Endothelial cell of umbilical vein (primary cell): Measurements from ENCODE around the gene MCEMP1. TPM values are rescaled to one million over a fixed set of nuclear protein-coding genes. Genes with fewer than 3 reads are reported as not detected.

ENCODE experiments used
- BruUV-seq: library from RNA; stranded (reverse); fragments of 400-500 nt; replicated peaks from 2 replicates; lab custom pipeline; 2021; lab: Mats Ljungman, UMichigan
- CTCF ChIA-PET: fragments of 300-600, 350-600 bp; sonication (Branson Sonifier 250); formaldehyde crosslinking; loops from one replicate; lab custom pipeline; 2021; ENCODE audit warnings: antibody characterized with exemption, inconsistent platforms; lab: Charles Lee
- POLR2A ChIA-PET: fragments of 300-600, 350-600 bp; sonication (Branson Sonifier 250); formaldehyde crosslinking; loops from one replicate; lab custom pipeline; 2021; ENCODE audit warnings: antibody characterized with exemption, inconsistent platforms; lab: Charles Lee
- DNase-seq: peaks from one replicate; pipeline ENCODE4 v3.0.0-alpha.2; 2011; ENCODE audit warnings: low read depth, low spot score
- FAIRE-seq: peaks from 2 replicates; lab custom pipeline; 2011; peaks lifted over from hg19 to GRCh38; lab: Jason Lieb, UNC
- H2AFZ ChIP-seq: 2 replicates; pipeline ENCODE4 v1.6.0; 2012; ENCODE audit warnings: low read depth, low read length, control low read depth, inconsistent platforms
- H3K27ac ChIP-seq: 2 replicates; pipeline ENCODE4 v1.5.1; 2011; ENCODE audit warnings: low read depth, mild to moderate bottlenecking, control low read depth, low read length, moderate library complexity; ENCODE audit not compliant: insufficient read depth
- H3K27me3 ChIP-seq, 2 experiments: 2 replicates each; pipeline versions ENCODE4 v1.6.0 to v1.6.1; 2011; ENCODE audit warnings: low read length in 2 of 2, mixed read lengths in 1 of 2; ENCODE audit not compliant: control insufficient read depth in 2 of 2, insufficient read depth in 2 of 2
- H3K36me3 ChIP-seq, 2 experiments: 2 replicates in 1 of 2; 3 replicates in 1 of 2; pipeline ENCODE4 v1.5.1; 2011; ENCODE audit warnings: low read length in 2 of 2, mild to moderate bottlenecking in 1 of 2, moderate library complexity in 1 of 2; ENCODE audit not compliant: control insufficient read depth in 2 of 2, insufficient read depth in 2 of 2; ENCODE audit errors: extremely low read depth in 1 of 2
- H3K4me1 ChIP-seq: 3 replicates; pipeline ENCODE4 v1.5.1; 2011; ENCODE audit warnings: mild to moderate bottlenecking, low read length; ENCODE audit not compliant: control insufficient read depth, insufficient read depth; ENCODE audit errors: extremely low read depth
- H3K4me2 ChIP-seq: 2 replicates; pipeline ENCODE4 v1.6.1; 2011; ENCODE audit warnings: low read length, control low read depth, mixed read lengths; ENCODE audit not compliant: insufficient read depth
- H3K4me3 ChIP-seq, 3 experiments: fragments of 200-600 bp in 1 of 3; sonication (generic), shearing (Covaris generic) in 1 of 3; replicated peaks in 1 of 3; 2 replicates each; pipeline ENCODE4 v1.5.1; 2011 to 2016; ENCODE audit warnings: control low read depth in 3 of 3, low read length in 3 of 3, mild to moderate bottlenecking in 2 of 3, inconsistent platforms in 1 of 3, low read depth in 1 of 3, moderate library complexity in 1 of 3; ENCODE audit not compliant: insufficient read depth in 1 of 3
- H3K79me2 ChIP-seq: 2 replicates; pipeline ENCODE4 v1.6.0; 2012; ENCODE audit warnings: low read length, inconsistent platforms; ENCODE audit not compliant: control insufficient read depth, insufficient read depth
- H3K9ac ChIP-seq: replicated peaks from 2 replicates; pipeline ENCODE3; 2011; ENCODE audit warnings: low read length, control low read depth; ENCODE audit not compliant: insufficient read depth; ENCODE audit errors: extremely low read depth
- H3K9me1 ChIP-seq: replicated peaks from 3 replicates; pipeline ENCODE4 v1.6.0; 2011; ENCODE audit warnings: mild to moderate bottlenecking, low read length; ENCODE audit not compliant: control insufficient read depth, insufficient read depth; ENCODE audit errors: extremely low read depth
- H3K9me3 ChIP-seq: replicated peaks from 2 replicates; pipeline ENCODE4 v1.5.1; 2012; ENCODE audit warnings: low read length, inconsistent platforms; ENCODE audit not compliant: control insufficient read depth, insufficient read depth
- H4K20me1 ChIP-seq: replicated peaks from 2 replicates; pipeline ENCODE3; 2011; ENCODE audit warnings: mild to moderate bottlenecking, low read length; ENCODE audit not compliant: control insufficient read depth, insufficient read depth; ENCODE audit errors: extremely low read depth
- EZH2 ChIP-seq: IDR thresholded peaks from 2 replicates; pipeline ENCODE4 v1.6.1; 2012; ENCODE audit warnings: borderline replicate concordance, low read depth, mild to moderate bottlenecking, moderate library complexity, low read length, inconsistent platforms; ENCODE audit not compliant: severe bottlenecking
- FOS ChIP-seq: IDR thresholded peaks from 2 replicates; pipeline ENCODE4 v1.6.1; 2011; ENCODE audit warnings: mild to moderate bottlenecking, low read length, moderate library complexity, borderline replicate concordance; ENCODE audit not compliant: insufficient read depth
- MAX ChIP-seq: IDR thresholded peaks from 2 replicates; pipeline ENCODE4 v1.6.1; 2011; ENCODE audit not compliant: insufficient read depth, insufficient read length
- POLR2AphosphoS5 ChIP-seq: IDR thresholded peaks from 2 replicates; pipeline ENCODE4 v1.6.1; 2012; ENCODE audit warnings: low read depth, mild to moderate bottlenecking, control low read depth, low read length, moderate library complexity; ENCODE audit not compliant: insufficient read depth
- dilution Hi-C: fragments of 300-500 bp; cut with MboI; formaldehyde crosslinking; loops from one replicate; pipeline ENCODE4 v1.15.0; 2019; ENCODE audit warnings: low sequenced_read_pairs; ENCODE audit not compliant: extremely low pct_ligation_motif_present
- intact Hi-C: fragments of 100-400 bp; cut with micrococcal nuclease; formaldehyde crosslinking; loops from one replicate; pipeline ENCODE4 v1.10.0; 2022
- polyA plus RNA-seq, 4 experiments: library from polyadenylated mRNA; depleted of rRNA in 3 of 4; stranded (reverse) in 3 of 4; unstranded in 1 of 4; fragments of >200 nt; gene quantifications; 2 replicates each; pipeline versions ENCODE4 v1.2.1 to v1.2.3, GENCODE V29; 2011 to 2012; ENCODE audit warnings: missing spikeins in 1 of 4
- total RNA-seq: library from RNA; stranded (reverse); gene quantifications from 2 replicates; pipeline ENCODE4 v1.2.3, GENCODE V29; 2021

MCEMP1 gene
- total and polyA plus RNA-seq, 2 donors (not counting 3 experiments of a cell fraction or from before 2014, with no cell fraction given) = not detected

DNA sequence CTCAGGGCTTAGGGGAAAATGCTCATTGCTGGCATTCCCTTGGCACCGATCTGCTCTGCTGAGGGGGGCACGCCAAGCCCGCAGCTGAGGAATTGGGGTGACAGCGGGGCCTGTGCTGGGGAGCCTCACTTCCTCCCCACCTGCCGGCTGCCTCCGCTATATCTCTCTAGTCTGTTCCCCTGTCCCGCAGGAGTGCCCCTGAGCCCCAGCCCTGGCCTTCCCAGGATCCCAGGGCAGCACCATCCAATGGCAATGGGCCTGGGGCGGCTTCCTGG lies 30.5 kb upstream of the MCEMP1 start:
- CTCF ChIA-PET = no interaction called here
- Histone ChIP-seq H4K20me1 (no peaks in the 10 kb centered on the region), H3K36me3 (no peaks in the 10 kb centered on the region), H3K9ac (no peak overlapping the region), H3K4me3 (no peak overlapping the region), H3K79me2 (no peaks in the 10 kb centered on the region), H3K9me3 (no peaks in the 10 kb centered on the region), H3K4me2 (no peak overlapping the region), H3K27ac (no peak overlapping the region), H3K9me1 (no peaks in the 10 kb centered on the region), H3K4me1 (no peaks in the 10 kb centered on the region), H2AFZ (no peak overlapping the region), H3K27me3 (peaks cover 0 to 2% of the 10 kb centered on the region in 2 experiments)
- intact Hi-C loops = no loop called here
- dilution Hi-C loops = no loop called here
- no TSS peak for BruUV-seq
- POLR2A ChIA-PET = no interaction called here
- TF ChIP-seq EZH2 = no peak
- TF ChIP-seq MAX = no peak
- no peak for TF ChIP-seq POLR2AphosphoS5
- no peak for FAIRE-seq
- DNase-seq = no peak

- no peak overlapping the region for H3K4me3 ChIP-seq
- H3K9ac ChIP-seq = no peak overlapping the region
- H3K9me1 ChIP-seq = no peaks in the 10 kb centered on the region
- H3K4me1 ChIP-seq = peaks cover 2% of the 10 kb centered on the region
- CTCF ChIA-PET = interaction anchor here (1.4 kb wide), 1 partner anchor 34 kb away, joined by 3 read pairs; the partner anchor contains the start of gene TRAPPC5
- peaks cover 0 to 2% of the 10 kb centered on the region in 2 experiments for H3K27me3 ChIP-seq
- no peak overlapping the region for H3K4me2 ChIP-seq
- dilution Hi-C loops = no loop called here
- H3K79me2 ChIP-seq = no peaks in the 10 kb centered on the region
- no peak overlapping the region for H3K27ac ChIP-seq
- TF ChIP-seq FOS = no peak
- POLR2A ChIA-PET = no interaction called here
- no peaks in the 10 kb centered on the region for H3K36me3 ChIP-seq
- no TSS peak for BruUV-seq
- no peaks in the 10 kb centered on the region for H4K20me1 ChIP-seq
- H2AFZ ChIP-seq = no peak overlapping the region
- intact Hi-C loops = no loop called here
- no peak for DNase-seq
- no peaks in the 10 kb centered on the region for H3K9me3 ChIP-seq
- FAIRE-seq = no peak
Observed at GRCh38 chr19:7647156-7647555, 29.7 kb upstream of the MCEMP1 start.
